ENCODE data around the gene MED13L. TPM values are rescaled to one million over a fixed set of nuclear protein-coding genes. Genes with fewer than 3 reads are reported as not detected.

MED13L gene
- total and polyA plus RNA-seq, 2 donors (not counting 1 experiment from before 2014, with no cell fraction given): 56.5 to 97.3 TPM

GRCh38 chr12:116171549-116171948, 105.9 kb downstream of the MED13L start:
- H3K9me3 ChIP-seq (ENCODE audit: control insufficient read depth, insufficient read depth, low read depth, low read length): no peaks in the 10 kb centered on the region
- TF ChIP-seq EZH2 (IDR thresholded peaks at IDR 0.05; ENCODE audit: low read length, missing control alignments) (no peak), CTCF (conservative IDR thresholded peaks at IDR 0.05 in 1 of 2, IDR thresholded peaks at IDR 0.05 in 1 of 2; ENCODE audit: low read depth in 1 of 2, low read length in 2 of 2) (no peak)
- no peak overlapping the region for H3K4me3 ChIP-seq (replicated peaks in 1 of 4; ENCODE audit: control extremely low read depth in 1 of 4, insufficient read depth in 1 of 4, low read depth in 3 of 4, low read length in 4 of 4)
- H3K4me2 ChIP-seq (ENCODE audit: extremely low read depth, insufficient read depth, low read length): no peak overlapping the region
- no peak overlapping the region for H3K9ac ChIP-seq (ENCODE audit: insufficient read depth, low read length)
- no peak overlapping the region for H2AFZ ChIP-seq (ENCODE audit: low read length)
- H3K36me3 ChIP-seq (ENCODE audit: control insufficient read depth, insufficient read depth, low read length): no peaks in the 10 kb centered on the region
- H3K79me2 ChIP-seq (ENCODE audit: control insufficient read depth, insufficient read depth, low read length): peaks cover 87% of the 10 kb centered on the region
- peak in 1 of 2 donors; percentile 79 for DNase-seq (ENCODE audit: low read depth in 2 of 2)
- peaks cover 17% of the 10 kb centered on the region for H4K20me1 ChIP-seq (ENCODE audit: control insufficient read depth, extremely low read depth, insufficient read depth, low read length)
- no peaks in the 10 kb centered on the region for H3K27me3 ChIP-seq (ENCODE audit: control insufficient read depth, insufficient read depth, low read length)
- H3K4me1 ChIP-seq (ENCODE audit: control insufficient read depth, extremely low read depth, insufficient read depth, low read length): no peaks in the 10 kb centered on the region
- no peak overlapping the region for H3K27ac ChIP-seq (ENCODE audit: insufficient read depth, low read length)

- Histone ChIP-seq H3K27ac (ENCODE audit: insufficient read depth, low read length) (no peak overlapping the region), H2AFZ (ENCODE audit: low read length) (no peak overlapping the region), H3K27me3 (ENCODE audit: control insufficient read depth, insufficient read depth, low read length) (no peaks in the 10 kb centered on the region), H3K4me2 (ENCODE audit: extremely low read depth, insufficient read depth, low read length) (no peak overlapping the region), H3K9ac (ENCODE audit: insufficient read depth, low read length) (no peak overlapping the region), H3K4me3 (replicated peaks in 1 of 4; ENCODE audit: control extremely low read depth in 1 of 4, insufficient read depth in 1 of 4, low read depth in 3 of 4, low read length in 4 of 4) (no peak overlapping the region), H3K79me2 (ENCODE audit: control insufficient read depth, insufficient read depth, low read length) (peaks cover 81% of the 10 kb centered on the region), H4K20me1 (ENCODE audit: control insufficient read depth, extremely low read depth, insufficient read depth, low read length) (peaks cover 26% of the 10 kb centered on the region), H3K36me3 (ENCODE audit: control insufficient read depth, insufficient read depth, low read length) (no peaks in the 10 kb centered on the region), H3K4me1 (ENCODE audit: control insufficient read depth, extremely low read depth, insufficient read depth, low read length) (peaks cover 9% of the 10 kb centered on the region), H3K9me3 (ENCODE audit: control insufficient read depth, insufficient read depth, low read depth, low read length) (no peaks in the 10 kb centered on the region)
- DNase-seq (ENCODE audit: low read depth in 2 of 2): no peak
- TF ChIP-seq EZH2 (IDR thresholded peaks at IDR 0.05; ENCODE audit: low read length, missing control alignments) (no peak), CTCF (conservative IDR thresholded peaks at IDR 0.05 in 1 of 2, IDR thresholded peaks at IDR 0.05 in 1 of 2; ENCODE audit: low read depth in 1 of 2, low read length in 2 of 2) (no peak)
Measured at GRCh38 chr12:116169071-116169470, 108.4 kb downstream of the MED13L start.

- peaks cover 23% of the 10 kb centered on the region for H4K20me1 ChIP-seq (ENCODE audit: control insufficient read depth, extremely low read depth, insufficient read depth, low read length)
- no peaks in the 10 kb centered on the region for H3K36me3 ChIP-seq (ENCODE audit: control insufficient read depth, insufficient read depth, low read length)
- no peak overlapping the region for H3K4me3 ChIP-seq (replicated peaks in 1 of 4; ENCODE audit: control extremely low read depth in 1 of 4, insufficient read depth in 1 of 4, low read depth in 3 of 4, low read length in 4 of 4)
- TF ChIP-seq CTCF (conservative IDR thresholded peaks at IDR 0.05 in 1 of 2, IDR thresholded peaks at IDR 0.05 in 1 of 2; ENCODE audit: low read depth in 1 of 2, low read length in 2 of 2): no peak
- TF ChIP-seq EZH2 (IDR thresholded peaks at IDR 0.05; ENCODE audit: low read length, missing control alignments): no peak
- H3K27me3 ChIP-seq (ENCODE audit: control insufficient read depth, insufficient read depth, low read length): no peaks in the 10 kb centered on the region
- no peaks in the 10 kb centered on the region for H3K9me3 ChIP-seq (ENCODE audit: control insufficient read depth, insufficient read depth, low read depth, low read length)
- H3K27ac ChIP-seq (ENCODE audit: insufficient read depth, low read length): no peak overlapping the region
- H3K9ac ChIP-seq (ENCODE audit: insufficient read depth, low read length): no peak overlapping the region
- no peak overlapping the region for H2AFZ ChIP-seq (ENCODE audit: low read length)
- DNase-seq (ENCODE audit: low read depth in 2 of 2): no peak
- H3K4me1 ChIP-seq (ENCODE audit: control insufficient read depth, extremely low read depth, insufficient read depth, low read length): peaks cover 10% of the 10 kb centered on the region
- peaks cover 78% of the 10 kb centered on the region for H3K79me2 ChIP-seq (ENCODE audit: control insufficient read depth, insufficient read depth, low read length)
- H3K4me2 ChIP-seq (ENCODE audit: extremely low read depth, insufficient read depth, low read length): no peak overlapping the region
Measured at GRCh38 chr12:116166306-116166705, 111.2 kb downstream of the MED13L start.
